WTC11 (cell line): ENCODE measurements around the gene STOM. TPM values are rescaled to one million over a fixed set of nuclear protein-coding genes. Genes with fewer than 3 reads are reported as not detected.

ENCODE experiments used
- ATAC-seq: fragments of 200-7000 bp; cut with Tn5 transposase; 2 replicates; pipeline ENCODE4 v1.10.0; 2021; ENCODE audit warnings: mild to moderate bottlenecking, moderate library complexity
- CTCF ChIA-PET: fragments of 300-600 bp; sonication (Branson Sonifier 250); formaldehyde crosslinking; loops from one replicate; lab custom pipeline; 2021; ENCODE audit warnings: antibody characterized with exemption; lab: Charles Lee
- POLR2A ChIA-PET: fragments of 350-600 bp; sonication (Branson Sonifier 250); formaldehyde crosslinking; loops from one replicate; lab custom pipeline; 2021; ENCODE audit warnings: antibody characterized with exemption; lab: Charles Lee
- DNase-seq: peaks from one replicate; pipeline ENCODE4 v3.0.0; 2021; ENCODE audit warnings: low spot score
- H3K27ac Mint-ChIP-seq: 2 replicates; pipeline ENCODE4 v1.8.0; 2021; ENCODE audit warnings: mixed read lengths
- H3K27me3 Mint-ChIP-seq: 2 replicates; pipeline ENCODE4 v1.8.0; 2021; ENCODE audit warnings: low read depth, mild to moderate bottlenecking, moderate library complexity, mixed read lengths
- H3K36me3 Mint-ChIP-seq: 2 replicates; pipeline ENCODE4 v1.8.0; 2021; ENCODE audit warnings: mixed read lengths
- H3K4me1 Mint-ChIP-seq: 2 replicates; pipeline ENCODE4 v1.8.0; 2022; ENCODE audit warnings: mixed read lengths
- H3K4me3 Mint-ChIP-seq: 2 replicates; pipeline ENCODE4 v1.8.0; 2021; ENCODE audit warnings: mild to moderate bottlenecking, moderate library complexity, mixed read lengths
- H3K9me3 Mint-ChIP-seq: 2 replicates; pipeline ENCODE4 v1.8.0; 2021; ENCODE audit warnings: mixed read lengths
- CREB1 ChIP-seq: sonication (generic); formaldehyde crosslinking; IDR thresholded peaks from 2 replicates; pipeline ENCODE4 v1.8.0; 2023; ENCODE audit warnings: mild to moderate bottlenecking, missing genetic modification reagents
- JAZF1 ChIP-seq: fragments of 250-450 bp; sonication (Bioruptor Pico); IDR thresholded peaks from 2 replicates; pipeline ENCODE4 v1.9.0; 2021; ENCODE audit warnings: moderate library complexity, mild to moderate bottlenecking, inconsistent platforms
- KAT7 ChIP-seq: sonication (generic); formaldehyde crosslinking; IDR thresholded peaks from 2 replicates; pipeline ENCODE4 v1.8.1; 2023; ENCODE audit warnings: missing genetic modification reagents, mild to moderate bottlenecking, borderline replicate concordance
- NFATC4 ChIP-seq: fragments of 250-450 bp; sonication (Bioruptor Pico); IDR thresholded peaks from 2 replicates; pipeline ENCODE4 v1.9.0; 2021; ENCODE audit warnings: mild to moderate bottlenecking
- NR1H2 ChIP-seq: sonication (generic); formaldehyde crosslinking; IDR thresholded peaks from 2 replicates; pipeline ENCODE4 v1.9.0; 2021; ENCODE audit warnings: mild to moderate bottlenecking, moderate library complexity, missing genetic modification reagents
- PRRX2 ChIP-seq: fragments of 250-450 bp; sonication (Bioruptor Pico); IDR thresholded peaks from 2 replicates; pipeline ENCODE4 v1.8.0; 2021; ENCODE audit warnings: mild to moderate bottlenecking
- RORB ChIP-seq: fragments of 250-450 bp; sonication (Bioruptor Pico); IDR thresholded peaks from 2 replicates; pipeline ENCODE4 v1.9.0; 2021; ENCODE audit warnings: mild to moderate bottlenecking
- SMAD3 ChIP-seq: sonication (generic); formaldehyde crosslinking; IDR thresholded peaks from 2 replicates; pipeline ENCODE4 v1.8.0; 2022; ENCODE audit warnings: missing genetic modification reagents, mild to moderate bottlenecking, borderline replicate concordance
- TCF7 ChIP-seq: sonication (generic); formaldehyde crosslinking; IDR thresholded peaks from 2 replicates; pipeline ENCODE4 v1.8.0; 2022; ENCODE audit warnings: mild to moderate bottlenecking, low read depth, missing genetic modification reagents, moderate library complexity
- ZNF232 ChIP-seq: sonication (generic); formaldehyde crosslinking; IDR thresholded peaks from 2 replicates; pipeline ENCODE4 v1.8.0; 2022; ENCODE audit warnings: mild to moderate bottlenecking, missing genetic modification reagents
- ZNF423 ChIP-seq: fragments of 250-450 bp; sonication (Bioruptor Pico); IDR thresholded peaks from 2 replicates; pipeline ENCODE4 v2.1.2; 2022; ENCODE audit warnings: mild to moderate bottlenecking, moderate library complexity
- total RNA-seq: library from RNA; stranded (reverse); gene quantifications from 3 replicates; pipeline ENCODE4 v1.2.3, GENCODE V29; 2021
- TF ChIP-seq, protein P1 (sequence below): sonication (generic); formaldehyde crosslinking; IDR thresholded peaks from 2 replicates; pipeline ENCODE4 v1.8.1; 2022; ENCODE audit warnings: missing genetic modification reagents, borderline replicate concordance
- TF ChIP-seq, protein P2 (sequence below): sonication (generic); formaldehyde crosslinking; IDR thresholded peaks from 2 replicates; pipeline ENCODE4 v1.8.0; 2022; ENCODE audit warnings: mild to moderate bottlenecking, missing genetic modification reagents
- TF ChIP-seq, protein P3 (sequence below): sonication (generic); formaldehyde crosslinking; IDR thresholded peaks from 2 replicates; pipeline ENCODE4 v1.8.1; 2023; ENCODE audit warnings: mild to moderate bottlenecking, missing genetic modification reagents, moderate library complexity
- TF ChIP-seq, protein P4 (sequence below): sonication (generic); formaldehyde crosslinking; IDR thresholded peaks from 2 replicates; pipeline ENCODE4 v1.8.0; 2023; ENCODE audit warnings: missing genetic modification reagents
- TF ChIP-seq, protein P5 (sequence below): sonication (generic); formaldehyde crosslinking; IDR thresholded peaks from 2 replicates; pipeline ENCODE4 v1.8.0; 2022; ENCODE audit warnings: mild to moderate bottlenecking, missing genetic modification reagents
- TF ChIP-seq, protein P6 (sequence below): sonication (generic); formaldehyde crosslinking; IDR thresholded peaks from 2 replicates; pipeline ENCODE4 v1.8.0; 2022; ENCODE audit warnings: missing genetic modification reagents
- TF ChIP-seq, protein P7 (sequence below): sonication (generic); formaldehyde crosslinking; IDR thresholded peaks from 2 replicates; pipeline ENCODE4 v1.8.1; 2023; ENCODE audit warnings: mild to moderate bottlenecking, moderate library complexity, missing genetic modification reagents

The STOM gene
- total RNA-seq, 1 experiment from 2014 or later = 32.9 TPM

DNA sequence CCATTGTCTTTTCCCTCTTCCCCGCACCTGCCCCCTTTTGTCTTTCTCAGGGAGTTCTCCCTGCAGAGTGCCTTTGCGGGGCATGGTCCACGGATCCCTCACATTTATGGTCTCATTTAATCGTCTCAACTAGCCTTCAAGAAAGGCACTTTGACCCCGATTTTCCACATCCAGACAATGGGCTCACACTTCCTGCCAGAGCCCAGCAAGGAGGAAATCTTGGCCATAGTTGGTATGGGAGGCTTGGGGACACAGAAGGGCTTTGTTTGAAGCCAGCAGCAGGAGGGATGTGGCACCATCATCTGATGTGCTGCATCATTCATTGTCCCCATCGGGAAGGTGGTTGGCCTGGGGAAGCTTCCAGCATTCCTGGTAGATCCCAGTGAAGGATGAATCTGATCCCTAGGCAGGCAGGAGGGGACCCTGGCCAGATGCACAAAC is 77.2 kb downstream of the STOM start:
- CTCF ChIA-PET = no interaction called here

More for the DNA sequence above, 77.2 kb downstream of the STOM start:
- H3K27ac Mint-ChIP-seq = no peak overlapping the region
- no peak for ATAC-seq
- DNase-seq = no peak
- peaks cover 31% of the 10 kb centered on the region for H3K4me1 Mint-ChIP-seq
- TF ChIP-seq SMAD3 (CRISPR knock-in tag) (no peak), TCF7 (CRISPR knock-in tag) (no peak), NFATC4 (CRISPR knock-in tag) (no peak), CREB1 (CRISPR knock-in tag) (no peak), RORB (CRISPR knock-in tag) (no peak), ZNF232 (CRISPR knock-in tag) (no peak), NR1H2 (CRISPR knock-in tag) (no peak), KAT7 (no peak), ZNF423 (CRISPR knock-in tag) (no peak), PRRX2 (CRISPR knock-in tag) (no peak), JAZF1 (no peak)
- TF ChIP-seq, protein P1, sequence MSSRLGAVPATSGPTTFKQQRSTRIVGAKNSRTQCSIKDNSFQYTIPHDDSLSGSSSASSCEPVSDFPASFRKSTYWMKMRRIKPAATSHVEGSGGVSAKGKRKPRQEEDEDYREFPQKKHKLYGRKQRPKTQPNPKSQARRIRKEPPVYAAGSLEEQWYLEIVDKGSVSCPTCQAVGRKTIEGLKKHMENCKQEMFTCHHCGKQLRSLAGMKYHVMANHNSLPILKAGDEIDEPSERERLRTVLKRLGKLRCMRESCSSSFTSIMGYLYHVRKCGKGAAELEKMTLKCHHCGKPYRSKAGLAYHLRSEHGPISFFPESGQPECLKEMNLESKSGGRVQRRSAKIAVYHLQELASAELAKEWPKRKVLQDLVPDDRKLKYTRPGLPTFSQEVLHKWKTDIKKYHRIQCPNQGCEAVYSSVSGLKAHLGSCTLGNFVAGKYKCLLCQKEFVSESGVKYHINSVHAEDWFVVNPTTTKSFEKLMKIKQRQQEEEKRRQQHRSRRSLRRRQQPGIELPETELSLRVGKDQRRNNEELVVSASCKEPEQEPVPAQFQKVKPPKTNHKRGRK = no peak
- TF ChIP-seq, protein P2, sequence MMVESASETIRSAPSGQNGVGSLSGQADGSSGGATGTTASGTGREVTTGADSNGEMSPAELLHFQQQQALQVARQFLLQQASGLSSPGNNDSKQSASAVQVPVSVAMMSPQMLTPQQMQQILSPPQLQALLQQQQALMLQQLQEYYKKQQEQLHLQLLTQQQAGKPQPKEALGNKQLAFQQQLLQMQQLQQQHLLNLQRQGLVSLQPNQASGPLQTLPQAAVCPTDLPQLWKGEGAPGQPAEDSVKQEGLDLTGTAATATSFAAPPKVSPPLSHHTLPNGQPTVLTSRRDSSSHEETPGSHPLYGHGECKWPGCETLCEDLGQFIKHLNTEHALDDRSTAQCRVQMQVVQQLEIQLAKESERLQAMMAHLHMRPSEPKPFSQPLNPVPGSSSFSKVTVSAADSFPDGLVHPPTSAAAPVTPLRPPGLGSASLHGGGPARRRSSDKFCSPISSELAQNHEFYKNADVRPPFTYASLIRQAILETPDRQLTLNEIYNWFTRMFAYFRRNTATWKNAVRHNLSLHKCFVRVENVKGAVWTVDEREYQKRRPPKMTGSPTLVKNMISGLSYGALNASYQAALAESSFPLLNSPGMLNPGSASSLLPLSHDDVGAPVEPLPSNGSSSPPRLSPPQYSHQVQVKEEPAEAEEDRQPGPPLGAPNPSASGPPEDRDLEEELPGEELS (CRISPR knock-in tag) = no peak
- TF ChIP-seq, protein P3, sequence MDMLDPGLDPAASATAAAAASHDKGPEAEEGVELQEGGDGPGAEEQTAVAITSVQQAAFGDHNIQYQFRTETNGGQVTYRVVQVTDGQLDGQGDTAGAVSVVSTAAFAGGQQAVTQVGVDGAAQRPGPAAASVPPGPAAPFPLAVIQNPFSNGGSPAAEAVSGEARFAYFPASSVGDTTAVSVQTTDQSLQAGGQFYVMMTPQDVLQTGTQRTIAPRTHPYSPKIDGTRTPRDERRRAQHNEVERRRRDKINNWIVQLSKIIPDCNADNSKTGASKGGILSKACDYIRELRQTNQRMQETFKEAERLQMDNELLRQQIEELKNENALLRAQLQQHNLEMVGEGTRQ (CRISPR knock-in tag) = no peak
- TF ChIP-seq, protein P4, sequence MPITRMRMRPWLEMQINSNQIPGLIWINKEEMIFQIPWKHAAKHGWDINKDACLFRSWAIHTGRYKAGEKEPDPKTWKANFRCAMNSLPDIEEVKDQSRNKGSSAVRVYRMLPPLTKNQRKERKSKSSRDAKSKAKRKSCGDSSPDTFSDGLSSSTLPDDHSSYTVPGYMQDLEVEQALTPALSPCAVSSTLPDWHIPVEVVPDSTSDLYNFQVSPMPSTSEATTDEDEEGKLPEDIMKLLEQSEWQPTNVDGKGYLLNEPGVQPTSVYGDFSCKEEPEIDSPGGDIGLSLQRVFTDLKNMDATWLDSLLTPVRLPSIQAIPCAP (CRISPR knock-in tag) = no peak
- TF ChIP-seq, protein P5, sequence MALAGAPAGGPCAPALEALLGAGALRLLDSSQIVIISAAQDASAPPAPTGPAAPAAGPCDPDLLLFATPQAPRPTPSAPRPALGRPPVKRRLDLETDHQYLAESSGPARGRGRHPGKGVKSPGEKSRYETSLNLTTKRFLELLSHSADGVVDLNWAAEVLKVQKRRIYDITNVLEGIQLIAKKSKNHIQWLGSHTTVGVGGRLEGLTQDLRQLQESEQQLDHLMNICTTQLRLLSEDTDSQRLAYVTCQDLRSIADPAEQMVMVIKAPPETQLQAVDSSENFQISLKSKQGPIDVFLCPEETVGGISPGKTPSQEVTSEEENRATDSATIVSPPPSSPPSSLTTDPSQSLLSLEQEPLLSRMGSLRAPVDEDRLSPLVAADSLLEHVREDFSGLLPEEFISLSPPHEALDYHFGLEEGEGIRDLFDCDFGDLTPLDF = no peak
- TF ChIP-seq, protein P6, sequence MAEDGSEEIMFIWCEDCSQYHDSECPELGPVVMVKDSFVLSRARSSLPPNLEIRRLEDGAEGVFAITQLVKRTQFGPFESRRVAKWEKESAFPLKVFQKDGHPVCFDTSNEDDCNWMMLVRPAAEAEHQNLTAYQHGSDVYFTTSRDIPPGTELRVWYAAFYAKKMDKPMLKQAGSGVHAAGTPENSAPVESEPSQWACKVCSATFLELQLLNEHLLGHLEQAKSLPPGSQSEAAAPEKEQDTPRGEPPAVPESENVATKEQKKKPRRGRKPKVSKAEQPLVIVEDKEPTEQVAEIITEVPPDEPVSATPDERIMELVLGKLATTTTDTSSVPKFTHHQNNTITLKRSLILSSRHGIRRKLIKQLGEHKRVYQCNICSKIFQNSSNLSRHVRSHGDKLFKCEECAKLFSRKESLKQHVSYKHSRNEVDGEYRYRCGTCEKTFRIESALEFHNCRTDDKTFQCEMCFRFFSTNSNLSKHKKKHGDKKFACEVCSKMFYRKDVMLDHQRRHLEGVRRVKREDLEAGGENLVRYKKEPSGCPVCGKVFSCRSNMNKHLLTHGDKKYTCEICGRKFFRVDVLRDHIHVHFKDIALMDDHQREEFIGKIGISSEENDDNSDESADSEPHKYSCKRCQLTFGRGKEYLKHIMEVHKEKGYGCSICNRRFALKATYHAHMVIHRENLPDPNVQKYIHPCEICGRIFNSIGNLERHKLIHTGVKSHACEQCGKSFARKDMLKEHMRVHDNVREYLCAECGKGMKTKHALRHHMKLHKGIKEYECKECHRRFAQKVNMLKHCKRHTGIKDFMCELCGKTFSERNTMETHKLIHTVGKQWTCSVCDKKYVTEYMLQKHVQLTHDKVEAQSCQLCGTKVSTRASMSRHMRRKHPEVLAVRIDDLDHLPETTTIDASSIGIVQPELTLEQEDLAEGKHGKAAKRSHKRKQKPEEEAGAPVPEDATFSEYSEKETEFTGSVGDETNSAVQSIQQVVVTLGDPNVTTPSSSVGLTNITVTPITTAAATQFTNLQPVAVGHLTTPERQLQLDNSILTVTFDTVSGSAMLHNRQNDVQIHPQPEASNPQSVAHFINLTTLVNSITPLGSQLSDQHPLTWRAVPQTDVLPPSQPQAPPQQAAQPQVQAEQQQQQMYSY (CRISPR knock-in tag) = no peak
- TF ChIP-seq, protein P7, sequence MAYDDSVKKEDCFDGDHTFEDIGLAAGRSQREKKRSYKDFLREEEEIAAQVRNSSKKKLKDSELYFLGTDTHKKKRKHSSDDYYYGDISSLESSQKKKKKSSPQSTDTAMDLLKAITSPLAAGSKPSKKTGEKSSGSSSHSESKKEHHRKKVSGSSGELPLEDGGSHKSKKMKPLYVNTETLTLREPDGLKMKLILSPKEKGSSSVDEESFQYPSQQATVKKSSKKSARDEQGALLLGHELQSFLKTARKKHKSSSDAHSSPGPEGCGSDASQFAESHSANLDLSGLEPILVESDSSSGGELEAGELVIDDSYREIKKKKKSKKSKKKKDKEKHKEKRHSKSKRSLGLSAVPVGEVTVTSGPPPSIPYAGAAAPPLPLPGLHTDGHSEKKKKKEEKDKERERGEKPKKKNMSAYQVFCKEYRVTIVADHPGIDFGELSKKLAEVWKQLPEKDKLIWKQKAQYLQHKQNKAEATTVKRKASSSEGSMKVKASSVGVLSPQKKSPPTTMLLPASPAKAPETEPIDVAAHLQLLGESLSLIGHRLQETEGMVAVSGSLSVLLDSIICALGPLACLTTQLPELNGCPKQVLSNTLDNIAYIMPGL = no peak
- TF ChIP-seq, all 79 proteins: peak for 0
- Mint-ChIP-seq H3K4me3 (no peak overlapping the region), H3K36me3 (peaks cover 3% of the 10 kb centered on the region; the same call in 1 of the 2 replicates), H3K9me3 (no peaks in the 10 kb centered on the region), H3K27me3 (peaks cover 33% of the 10 kb centered on the region)
- POLR2A ChIA-PET = no interaction called here
